HG02884 (cell line): ENCODE measurements around the gene NPW.
A peak's percentile ranks its signal among the peaks of the same experiment; 100 is the strongest.

Source experiments
- ATAC-seq: cut with Tn5 transposase; IDR thresholded peaks from one replicate; pipeline ENCODE4 v1.9.1; 2021; ENCODE audit warnings: mild to moderate bottlenecking, moderate library complexity; ENCODE audit not compliant: unreplicated experiment

NPW gene

DNA sequence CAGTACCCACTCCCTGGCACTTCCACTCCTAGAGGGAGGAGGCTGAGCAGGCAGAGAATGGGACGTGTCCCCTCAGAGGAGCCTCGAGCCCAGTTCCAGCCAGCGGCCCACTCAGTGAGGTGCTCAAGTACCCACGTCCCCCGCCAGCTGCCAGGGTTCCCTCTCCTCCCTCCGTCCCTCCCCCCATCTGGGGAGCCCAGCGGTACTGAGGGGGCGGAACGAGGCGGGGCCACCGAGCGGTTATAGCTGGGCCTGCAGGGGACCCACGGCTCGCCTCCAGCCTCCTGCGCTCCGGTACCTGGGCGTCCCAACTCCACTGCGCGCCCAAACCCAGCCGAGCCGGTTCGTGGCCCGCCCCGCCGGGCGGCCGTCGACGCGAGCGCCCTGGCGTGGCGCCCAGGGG, at the start of gene NPW:
Gene NPW (plus strand): TSS at position 268 of the 403 bp plus-strand sequence.
- ATAC-seq, result no peak

DNA sequence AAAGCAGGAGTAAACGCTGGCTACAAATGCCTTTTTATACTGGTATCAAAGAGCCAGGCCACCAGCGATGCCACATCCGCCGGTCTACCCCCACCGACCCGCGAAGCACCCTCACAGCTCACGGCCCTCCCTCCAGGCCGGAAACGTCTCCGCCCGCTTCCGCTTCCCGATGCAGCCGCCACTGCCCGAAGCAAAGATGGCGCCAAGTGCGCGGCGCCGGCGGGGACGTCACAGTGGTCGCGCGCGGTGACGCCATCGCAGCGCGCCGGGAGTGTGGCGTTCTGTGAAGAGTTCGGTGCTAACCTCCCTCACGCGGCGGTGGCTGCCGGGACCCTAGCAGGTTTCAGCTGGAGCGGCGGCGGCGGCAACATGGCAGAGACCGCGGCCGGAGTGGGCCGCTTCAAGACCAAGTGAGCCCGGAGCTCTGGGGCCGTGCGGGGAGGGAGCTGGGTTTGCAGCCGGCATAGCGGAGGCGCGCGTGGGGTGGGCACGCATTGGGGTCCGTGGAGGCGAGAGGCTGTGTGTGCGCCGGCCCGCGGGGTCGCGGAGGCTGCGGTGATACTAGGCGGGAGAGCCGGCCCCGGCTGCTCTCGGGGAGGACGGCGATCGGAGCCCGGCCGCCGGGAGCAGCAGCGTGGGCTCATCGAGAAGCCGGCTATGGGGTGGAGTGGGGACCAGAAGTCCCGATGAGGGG, 47.6 kb upstream of the NPW start, which contains the start of gene TBL3:
Gene TBL3 (plus strand): TSS at position 258 of the 694 bp plus-strand sequence. CDS start 112 bp downstream, at position 370.
- ATAC-seq, result peak; percentile 87

GRCh38 chr16:1972490-1972877, 47.1 kb upstream of the NPW start:
- no peak for ATAC-seq

DNA sequence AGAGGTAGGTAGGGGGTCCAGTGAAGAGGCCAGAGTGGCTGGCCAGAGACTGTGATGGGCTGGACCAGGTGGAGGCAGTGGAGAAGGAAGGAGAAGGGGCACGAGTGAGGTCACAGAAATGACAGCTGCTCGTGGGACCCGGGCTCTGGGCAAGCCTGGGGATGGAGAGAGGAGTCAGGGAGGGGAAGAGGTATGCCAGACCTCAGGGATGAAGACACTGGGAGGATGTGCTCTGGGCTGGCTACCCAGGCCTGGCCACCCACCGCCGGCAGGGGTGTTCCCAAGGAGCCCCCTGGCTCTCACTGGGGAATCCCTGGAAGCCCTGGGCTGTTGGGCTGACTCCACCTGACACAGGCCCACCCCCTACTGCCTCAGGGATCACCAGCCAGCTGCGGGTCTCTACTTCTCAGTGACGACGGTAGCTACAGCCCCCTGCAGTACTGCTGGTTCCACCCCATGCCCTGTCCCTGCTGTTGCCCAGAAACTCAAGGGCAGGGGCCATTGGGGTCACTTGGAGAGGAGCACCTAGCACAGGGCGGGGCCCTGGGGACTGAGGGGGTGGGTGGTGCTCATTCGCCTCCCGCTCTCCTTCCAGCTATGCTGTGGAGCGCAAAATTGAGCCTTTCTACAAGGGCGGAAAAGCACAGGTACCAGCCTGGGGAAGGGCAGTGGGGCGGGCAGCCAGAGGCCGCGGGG, 46.0 kb upstream of the NPW start:
- no peak for ATAC-seq

DNA sequence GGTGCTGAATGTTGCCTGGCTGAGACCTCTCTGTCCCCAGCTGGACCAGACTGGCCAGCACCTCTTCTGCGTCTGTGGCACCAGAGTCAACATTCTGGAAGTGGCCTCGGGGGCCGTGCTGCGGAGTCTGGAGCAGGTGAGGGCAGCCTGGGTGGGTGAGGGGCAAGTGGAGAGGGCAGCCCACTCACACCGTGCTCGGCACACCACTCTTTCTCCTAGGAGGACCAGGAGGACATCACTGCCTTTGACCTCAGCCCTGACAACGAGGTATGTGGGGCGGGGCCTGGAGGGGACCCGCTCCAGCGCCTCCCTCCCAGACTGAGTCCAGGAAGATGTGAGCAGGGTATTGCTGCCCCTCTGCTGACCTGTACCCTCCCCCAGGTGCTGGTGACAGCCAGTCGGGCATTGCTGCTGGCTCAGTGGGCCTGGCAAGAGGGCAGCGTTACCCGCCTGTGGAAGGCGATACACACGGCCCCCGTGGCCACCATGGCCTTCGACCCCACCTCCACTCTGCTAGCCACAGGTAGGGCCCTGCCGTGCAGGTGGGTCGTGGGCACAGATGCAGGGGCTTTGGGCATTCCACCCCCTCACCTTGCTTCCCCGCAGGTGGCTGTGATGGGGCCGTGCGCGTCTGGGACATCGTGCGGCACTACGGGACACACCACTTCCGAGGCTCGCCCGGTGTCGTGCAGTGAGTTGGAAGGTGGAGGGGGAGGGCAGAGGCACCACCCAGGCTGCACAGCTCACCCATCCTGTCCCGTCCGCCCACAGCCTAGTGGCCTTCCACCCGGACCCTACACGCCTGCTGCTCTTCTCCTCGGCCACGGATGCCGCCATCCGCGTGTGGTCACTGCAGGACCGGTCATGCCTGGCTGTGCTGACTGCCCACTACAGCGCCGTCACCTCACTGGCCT, 45.2 kb upstream of the NPW start:
- ATAC-seq, result no peak

- ATAC-seq, result no peak
These were observed 44.0 kb upstream of the NPW start for GRCh38 chr16:1975432-1976215.

- no peak for ATAC-seq
These were observed 43.4 kb upstream of the NPW start for GRCh38 chr16:1976216-1976520.

DNA sequence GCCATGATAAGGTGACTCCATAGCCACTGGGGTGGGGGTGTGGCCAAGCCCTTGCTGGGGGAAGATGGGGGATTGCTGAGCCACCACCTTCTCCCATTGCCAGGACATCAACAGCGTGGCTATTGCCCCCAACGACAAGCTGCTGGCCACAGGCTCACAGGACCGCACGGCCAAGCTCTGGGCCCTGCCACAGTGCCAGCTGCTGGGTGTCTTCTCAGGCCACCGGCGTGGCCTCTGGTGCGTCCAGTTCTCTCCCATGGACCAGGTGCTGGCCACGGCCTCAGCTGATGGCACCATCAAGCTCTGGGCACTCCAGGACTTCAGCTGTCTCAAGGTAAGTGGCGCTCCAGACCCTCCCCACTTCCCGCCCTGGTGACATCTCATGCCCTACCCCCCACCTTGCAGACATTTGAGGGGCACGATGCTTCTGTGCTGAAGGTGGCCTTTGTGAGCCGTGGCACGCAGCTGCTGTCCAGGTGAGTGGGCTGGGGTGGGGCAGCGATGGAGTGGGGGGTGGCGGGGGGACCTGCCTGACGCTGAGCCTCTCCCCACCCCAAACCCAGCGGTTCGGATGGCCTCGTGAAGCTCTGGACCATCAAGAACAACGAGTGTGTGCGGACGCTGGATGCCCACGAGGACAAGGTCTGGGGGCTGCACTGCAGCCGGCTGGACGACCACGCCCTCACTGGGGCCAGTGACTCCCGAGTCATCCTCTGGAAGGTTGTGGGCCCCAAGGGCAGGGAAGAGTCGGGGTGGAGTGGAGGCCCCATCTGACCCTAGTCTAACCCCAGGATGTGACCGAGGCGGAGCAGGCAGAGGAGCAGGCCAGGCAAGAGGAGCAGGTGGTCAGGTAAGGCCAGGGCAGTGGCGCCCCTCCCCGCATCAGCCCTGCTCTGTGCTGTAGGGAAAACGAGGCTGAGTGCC, 42.4 kb upstream of the NPW start:
- no peak for ATAC-seq

GRCh38 chr16:1977875-1978268, 41.7 kb upstream of the NPW start:
- ATAC-seq, result no peak

GRCh38 chr16:1978476-1979120, 41.0 kb upstream of the NPW start:
- no peak for ATAC-seq

GRCh38 chr16:1979271-1980029, 40.1 kb upstream of the NPW start:
- ATAC-seq, result no peak

DNA sequence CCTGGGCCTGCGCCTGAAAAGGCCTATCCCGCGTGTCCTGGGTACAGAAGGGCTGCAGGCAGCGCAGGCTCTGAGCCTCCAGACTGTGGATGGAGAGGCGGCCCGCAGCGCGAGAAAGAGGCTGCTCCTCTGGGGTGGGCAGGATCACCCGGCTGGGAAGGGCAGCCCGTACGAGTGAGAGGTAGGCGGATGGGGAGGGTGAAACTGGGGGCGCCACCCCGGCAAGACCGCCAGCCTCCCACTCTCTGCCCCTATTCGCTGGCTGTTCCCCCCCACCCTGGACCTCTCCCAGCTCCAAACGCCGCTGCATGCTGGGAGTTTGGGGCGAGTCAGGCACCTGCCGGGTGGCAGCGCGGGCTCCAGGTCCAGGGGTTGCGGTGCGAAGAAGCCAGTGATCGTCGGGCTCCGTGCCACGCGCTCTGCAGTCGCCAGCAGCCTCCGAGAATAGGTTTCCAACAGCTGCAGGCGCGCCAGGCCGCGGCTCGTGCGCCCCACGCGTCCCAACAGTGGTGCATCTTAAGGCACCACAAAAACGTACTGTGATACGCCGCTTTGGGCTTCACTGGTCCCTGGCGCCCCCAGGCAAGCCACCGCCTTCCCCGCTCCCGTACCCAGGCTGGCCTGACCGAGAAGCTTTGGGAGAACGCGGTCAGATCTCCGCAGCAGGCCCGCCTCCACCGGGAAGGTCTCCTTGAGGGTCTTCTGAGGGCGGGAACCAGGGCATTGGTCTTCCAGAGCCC, 39.4 kb upstream of the NPW start:
- no peak for ATAC-seq

DNA sequence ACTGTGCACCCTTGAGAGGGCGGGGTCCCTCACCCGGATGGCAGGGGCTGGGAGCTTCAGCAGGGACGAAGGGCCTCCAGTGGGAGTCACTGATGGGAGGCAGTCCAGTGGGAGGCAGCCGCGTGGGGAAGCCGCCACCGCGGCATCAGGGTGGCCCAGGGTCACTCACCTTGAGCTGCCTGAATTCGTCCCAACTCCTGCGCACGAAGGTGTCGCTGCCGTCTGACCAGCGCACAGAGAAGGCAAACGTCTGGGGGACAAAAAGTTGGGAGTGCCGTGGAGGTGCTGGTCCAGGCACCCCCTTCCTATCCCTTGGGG, 38.9 kb upstream of the NPW start:
- ATAC-seq, result no peak

GRCh38 chr16:1981398-1981836, 38.2 kb upstream of the NPW start, which contains the start of gene NOXO1:
NOXO1 (minus strand) TSS chr16:1981469; CDS start chr16:1981179, 290 bp downstream.
- no peak for ATAC-seq

DNA sequence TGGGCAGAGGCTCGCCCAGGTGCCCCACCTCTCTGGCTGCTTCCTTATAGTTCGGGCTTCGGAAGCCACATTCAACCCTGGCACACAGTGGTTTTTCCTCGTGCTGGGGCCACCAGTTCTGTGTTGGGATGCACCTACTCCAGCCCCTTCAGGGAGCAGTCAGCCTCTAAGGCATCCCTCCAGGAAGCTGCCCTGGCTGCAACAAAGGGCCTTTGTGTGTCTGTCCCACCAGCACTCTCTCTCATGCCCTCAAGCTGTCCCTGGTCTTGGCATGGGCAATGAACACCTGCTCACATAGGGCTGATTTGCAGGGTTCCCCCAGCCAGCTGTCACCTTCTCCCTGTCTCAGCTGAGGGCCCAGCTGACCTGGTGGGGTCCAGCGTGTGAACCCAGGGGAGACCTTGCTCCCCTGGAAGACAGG, 37.6 kb upstream of the NPW start:
- ATAC-seq, result no peak

GRCh38 chr16:1982991-1983543, 36.5 kb upstream of the NPW start:
- ATAC-seq, result no peak

DNA sequence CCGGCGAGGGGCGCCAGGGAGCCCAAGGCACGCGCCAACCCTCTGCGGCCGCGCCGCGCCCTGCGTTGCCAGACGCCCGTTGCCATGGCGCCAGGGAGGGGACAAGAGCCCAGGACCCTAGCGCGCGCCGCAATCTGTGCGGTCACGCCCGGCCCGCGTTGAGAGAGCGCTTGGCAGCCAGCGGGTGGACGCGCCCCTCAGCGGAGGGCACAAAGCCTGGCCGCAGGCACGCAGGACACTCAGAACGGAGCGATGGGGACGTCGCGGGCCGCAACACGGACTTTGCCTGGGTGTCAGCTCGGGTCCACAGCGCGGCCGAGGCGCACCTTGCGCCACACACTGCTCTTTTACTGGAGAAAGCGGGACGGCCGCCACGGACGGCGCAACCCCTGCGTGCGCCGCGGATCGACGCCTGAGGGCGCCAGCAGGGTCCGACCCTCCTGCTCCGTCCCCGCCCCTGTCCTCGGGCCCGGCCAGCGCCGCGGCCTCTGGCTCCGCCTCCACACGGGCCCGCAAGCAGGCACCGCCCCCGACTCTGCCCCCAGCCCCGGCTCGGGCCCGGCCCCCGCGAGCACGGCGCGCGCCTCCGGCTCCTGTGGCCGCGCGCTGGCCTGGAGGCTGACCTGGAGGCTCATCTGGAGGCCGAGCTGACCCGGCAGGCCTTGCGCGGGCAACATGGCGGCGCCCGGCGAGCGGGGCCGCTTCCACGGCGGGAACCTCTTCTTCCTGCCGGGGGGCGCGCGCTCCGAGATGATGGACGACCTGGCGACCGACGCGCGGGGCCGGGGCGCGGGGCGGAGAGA, 35.8 kb upstream of the NPW start, which contains the start of gene GFER:
Gene GFER (plus strand): TSS at position 650 of the 803 bp plus-strand sequence. CDS start 26 bp downstream, at position 676.
- ATAC-seq, result peak; percentile 69
